GM12874 (cell line): ENCODE data around the gene CAMKMT.

Source experiments
- TF ChIP-seq, protein P1 (sequence below): IDR thresholded peaks from 2 replicates; pipeline ENCODE4 v1.5.1; 2011; ENCODE audit warnings: low read depth, mild to moderate bottlenecking, control low read depth, low read length, moderate library complexity; ENCODE audit not compliant: insufficient read depth

Gene CAMKMT

GRCh38 chr2:44326548-44327264, 35.0 kb upstream of the CAMKMT start:
- TF ChIP-seq, protein P1, sequence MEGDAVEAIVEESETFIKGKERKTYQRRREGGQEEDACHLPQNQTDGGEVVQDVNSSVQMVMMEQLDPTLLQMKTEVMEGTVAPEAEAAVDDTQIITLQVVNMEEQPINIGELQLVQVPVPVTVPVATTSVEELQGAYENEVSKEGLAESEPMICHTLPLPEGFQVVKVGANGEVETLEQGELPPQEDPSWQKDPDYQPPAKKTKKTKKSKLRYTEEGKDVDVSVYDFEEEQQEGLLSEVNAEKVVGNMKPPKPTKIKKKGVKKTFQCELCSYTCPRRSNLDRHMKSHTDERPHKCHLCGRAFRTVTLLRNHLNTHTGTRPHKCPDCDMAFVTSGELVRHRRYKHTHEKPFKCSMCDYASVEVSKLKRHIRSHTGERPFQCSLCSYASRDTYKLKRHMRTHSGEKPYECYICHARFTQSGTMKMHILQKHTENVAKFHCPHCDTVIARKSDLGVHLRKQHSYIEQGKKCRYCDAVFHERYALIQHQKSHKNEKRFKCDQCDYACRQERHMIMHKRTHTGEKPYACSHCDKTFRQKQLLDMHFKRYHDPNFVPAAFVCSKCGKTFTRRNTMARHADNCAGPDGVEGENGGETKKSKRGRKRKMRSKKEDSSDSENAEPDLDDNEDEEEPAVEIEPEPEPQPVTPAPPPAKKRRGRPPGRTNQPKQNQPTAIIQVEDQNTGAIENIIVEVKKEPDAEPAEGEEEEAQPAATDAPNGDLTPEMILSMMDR: no peak

GRCh38 chr2:44328750-44329149, 33.0 kb upstream of the CAMKMT start:
- TF ChIP-seq, protein P1: no peak

- TF ChIP-seq, protein P1: no peak
Observed at GRCh38 chr2:44329343-44329742, 32.4 kb upstream of the CAMKMT start.

DNA sequence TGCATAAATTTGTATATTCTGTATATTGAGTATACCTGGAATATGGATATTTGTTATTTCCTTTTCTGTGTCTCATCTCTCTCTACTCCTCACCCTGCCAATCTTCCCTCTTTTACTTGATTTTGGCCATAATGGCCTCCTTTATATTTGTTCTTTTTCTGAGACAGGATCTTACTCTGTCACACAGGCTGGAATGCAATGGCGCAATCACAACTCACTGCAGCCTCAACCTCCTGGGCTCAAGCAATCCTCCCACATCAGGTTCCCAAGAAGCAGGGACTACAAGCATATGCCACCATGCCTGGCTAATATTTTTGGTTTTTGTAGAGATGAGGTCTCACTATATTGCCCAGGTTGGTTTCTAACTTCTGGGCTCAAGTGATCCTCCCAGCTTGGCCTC, 30.9 kb upstream of the CAMKMT start:
- TF ChIP-seq, protein P1: no peak

DNA sequence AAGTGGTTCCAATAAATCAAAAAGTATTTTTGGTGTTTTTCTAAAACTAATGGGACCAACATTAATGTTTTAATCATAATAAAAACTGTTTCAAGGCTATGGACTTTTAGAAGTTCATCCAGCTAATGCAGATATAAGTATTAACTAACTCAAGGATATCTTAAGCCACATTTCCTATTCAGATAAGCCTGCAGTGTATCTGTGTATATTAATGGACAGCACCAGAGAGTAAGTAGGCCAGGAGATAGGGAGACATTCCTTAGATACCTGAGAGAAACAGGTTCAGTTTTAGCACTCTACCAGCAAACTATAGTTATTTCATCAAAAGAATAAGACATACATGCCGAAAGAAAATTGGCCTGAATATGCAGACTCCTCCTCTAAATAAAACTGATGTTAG, 27.8 kb upstream of the CAMKMT start:
- TF ChIP-seq, protein P1: no peak

- TF ChIP-seq, protein P1: no peak
Observed at GRCh38 chr2:44335806-44336538, 25.8 kb upstream of the CAMKMT start.

DNA sequence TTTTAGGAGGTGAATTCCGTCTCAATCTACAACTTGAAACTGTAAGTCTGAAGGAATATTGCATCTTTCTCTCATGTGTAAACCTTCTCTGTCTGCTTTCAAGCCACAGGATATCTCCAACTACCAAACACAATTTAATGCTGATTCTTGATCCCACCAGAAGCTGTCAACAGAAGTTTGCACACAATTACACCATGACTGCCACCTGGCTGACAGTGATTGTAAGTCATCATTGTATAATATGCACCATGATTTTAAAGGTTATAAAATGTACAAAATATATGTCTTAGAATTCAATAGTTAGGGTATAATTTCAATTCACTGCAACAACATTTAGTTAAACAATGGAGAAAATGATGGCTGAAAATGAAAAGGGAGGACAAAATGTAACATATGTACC, 18.9 kb upstream of the CAMKMT start:
- TF ChIP-seq, protein P1: no peak
